Measurements from ENCODE around the gene FYCO1. TPM values are rescaled to one million over a fixed set of nuclear protein-coding genes. Genes with fewer than 3 reads are reported as not detected.

Gene FYCO1
- total RNA-seq, 1 donor from 2014 or later = 56.2 TPM

- peaks cover 6 to 19% of the 10 kb centered on the region in 2 donors for H3K4me1 ChIP-seq
- DNase-seq (ENCODE audit: low spot score in 2 of 2) = no peak
- intact Hi-C loops (cut with DNase I) = no loop called here
- H3K9me3 ChIP-seq = no peaks in the 10 kb centered on the region
- no peaks in the 10 kb centered on the region for H3K27me3 ChIP-seq
- no peak overlapping the region for H3K4me3 ChIP-seq
- peaks cover 43 to 70% of the 10 kb centered on the region in 2 donors for H3K36me3 ChIP-seq
- no peak for TF ChIP-seq CTCF (IDR thresholded peaks at IDR 0.05)
- peak overlapping the region in 1 of 2 donors; percentile 4 for H3K27ac ChIP-seq
Measured at GRCh38 chr3:45975686-45976085, 19.9 kb downstream of the FYCO1 start.

GRCh38 chr3:45974686-45975085, 20.9 kb downstream of the FYCO1 start:
- no peak overlapping the region for H3K4me3 ChIP-seq
- H3K36me3 ChIP-seq = peaks cover 40 to 70% of the 10 kb centered on the region in 2 donors
- TF ChIP-seq CTCF (IDR thresholded peaks at IDR 0.05) = no peak
- H3K4me1 ChIP-seq = peaks cover 6 to 19% of the 10 kb centered on the region in 2 donors
- peak overlapping the region in 1 of 2 donors; percentile 87 for H3K27ac ChIP-seq
- no peaks in the 10 kb centered on the region for H3K27me3 ChIP-seq
- DNase-seq (ENCODE audit: low spot score in 2 of 2) = no peak
- intact Hi-C loops (cut with DNase I) = no loop called here
- no peaks in the 10 kb centered on the region for H3K9me3 ChIP-seq

- H3K27ac ChIP-seq = peak overlapping the region; percentile 69 to 87
- no peaks in the 10 kb centered on the region for H3K9me3 ChIP-seq
- H3K4me3 ChIP-seq = no peak overlapping the region
- H3K36me3 ChIP-seq = peaks cover 37 to 72% of the 10 kb centered on the region in 2 donors
- H3K27me3 ChIP-seq = no peaks in the 10 kb centered on the region
- peaks cover 8 to 24% of the 10 kb centered on the region in 2 donors for H3K4me1 ChIP-seq
- TF ChIP-seq CTCF (IDR thresholded peaks at IDR 0.05) = no peak
- DNase-seq (ENCODE audit: low spot score in 2 of 2) = peak in 1 of 2 donors; percentile 89
- intact Hi-C loops (cut with DNase I) = loop anchor here (2.0 kb wide), 1 partner anchor 14 kb away; no protein-coding TSS in a partner anchor
Measured at GRCh38 chr3:45972534-45973402, 22.9 kb downstream of the FYCO1 start.

- H3K9me3 ChIP-seq = no peaks in the 10 kb centered on the region
- no peak for TF ChIP-seq CTCF (IDR thresholded peaks at IDR 0.05)
- intact Hi-C loops (cut with DNase I) = no loop called here
- H3K36me3 ChIP-seq = peaks cover 46 to 73% of the 10 kb centered on the region in 2 donors
- H3K27ac ChIP-seq = peak overlapping the region; percentile 31 to 45
- H3K27me3 ChIP-seq = no peaks in the 10 kb centered on the region
- H3K4me1 ChIP-seq = peaks cover 8 to 49% of the 10 kb centered on the region in 2 donors
- no peak for DNase-seq (ENCODE audit: low spot score in 2 of 2)
- no peak overlapping the region for H3K4me3 ChIP-seq
Measured at GRCh38 chr3:45969953-45970352, 25.7 kb downstream of the FYCO1 start.

- H3K4me3 ChIP-seq = no peak overlapping the region
- H3K27me3 ChIP-seq = no peaks in the 10 kb centered on the region
- no peak for TF ChIP-seq CTCF (IDR thresholded peaks at IDR 0.05)
- H3K27ac ChIP-seq = peak overlapping the region in 1 of 2 donors; percentile 45
- intact Hi-C loops (cut with DNase I) = no loop called here
- DNase-seq (ENCODE audit: low spot score in 2 of 2) = no peak
- peaks cover 8 to 50% of the 10 kb centered on the region in 2 donors for H3K4me1 ChIP-seq
- H3K36me3 ChIP-seq = peaks cover 50 to 77% of the 10 kb centered on the region in 2 donors
- no peaks in the 10 kb centered on the region for H3K9me3 ChIP-seq
Measured at GRCh38 chr3:45969116-45969515, 26.5 kb downstream of the FYCO1 start.
